GM19043 (cell line): ENCODE measurements around the gene CENPN.
A peak's percentile ranks its signal among the peaks of the same experiment; 100 is the strongest.

ENCODE experiments used
- ATAC-seq: cut with Tn5 transposase; IDR thresholded peaks from one replicate; pipeline ENCODE4 v1.9.1; 2021; ENCODE audit warnings: low read depth; ENCODE audit not compliant: unreplicated experiment

The CENPN gene

GRCh38 chr16:81073560-81074330 lies 66.7 kb downstream of the CENPN start:
- no peak for ATAC-seq

GRCh38 chr16:81076566-81077075 lies 69.6 kb downstream of the CENPN start:
- ATAC-seq: peak; percentile 75

GRCh38 chr16:81077076-81077940 lies 70.3 kb downstream of the CENPN start, which contains the start of gene C16orf46:
C16orf46 (minus strand) TSS chr16:81077238; CDS start chr16:81063955, 13,283 bp downstream.
- peak; percentile 92 for ATAC-seq

- no peak for ATAC-seq
These were observed 73.2 kb downstream of the CENPN start for GRCh38 chr16:81080233-81080632.

- no peak for ATAC-seq
These were observed 74.0 kb downstream of the CENPN start for GRCh38 chr16:81081014-81081413.
